ENCODE results near the gene SLC26A11. TPM values are rescaled to one million over a fixed set of nuclear protein-coding genes. Genes with fewer than 3 reads are reported as not detected.
"Not testable (repeated sequence)": the region's sequence is repeated elsewhere in the genome, so short reads cannot be mapped to it uniquely, and the experiment has no call there.

SLC26A11 gene
- total RNA-seq, 1 experiment from 2014 or later = 2.2 TPM

DNA sequence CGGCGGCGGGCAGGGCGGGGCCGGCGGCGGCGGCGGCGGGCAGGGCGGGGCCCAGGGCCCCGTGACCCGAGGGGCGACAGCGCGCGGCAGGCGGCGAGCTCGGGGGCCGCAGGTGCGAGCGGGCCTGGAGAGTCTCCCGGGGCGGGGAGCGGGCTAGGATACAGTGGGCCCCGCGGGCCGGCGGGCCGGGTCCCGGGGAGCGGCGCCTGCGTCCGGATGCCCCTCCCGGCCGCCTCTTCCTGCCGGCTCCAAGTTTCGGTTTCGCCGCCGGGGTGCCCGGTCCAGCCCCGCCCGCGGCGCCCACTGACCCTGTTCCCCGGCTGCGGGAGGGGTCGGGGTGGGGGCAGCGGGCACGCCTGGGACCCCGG, 40.5 kb downstream of the SLC26A11 start, which contains the start of gene RNF213:
RNF213 (plus strand) TSS at position 62 of the 368 bp plus-strand sequence. CDS start 2,830 bp downstream, outside the sequence.
- peak; percentile 43 for DNase-seq (ENCODE audit: low read depth)

DNA sequence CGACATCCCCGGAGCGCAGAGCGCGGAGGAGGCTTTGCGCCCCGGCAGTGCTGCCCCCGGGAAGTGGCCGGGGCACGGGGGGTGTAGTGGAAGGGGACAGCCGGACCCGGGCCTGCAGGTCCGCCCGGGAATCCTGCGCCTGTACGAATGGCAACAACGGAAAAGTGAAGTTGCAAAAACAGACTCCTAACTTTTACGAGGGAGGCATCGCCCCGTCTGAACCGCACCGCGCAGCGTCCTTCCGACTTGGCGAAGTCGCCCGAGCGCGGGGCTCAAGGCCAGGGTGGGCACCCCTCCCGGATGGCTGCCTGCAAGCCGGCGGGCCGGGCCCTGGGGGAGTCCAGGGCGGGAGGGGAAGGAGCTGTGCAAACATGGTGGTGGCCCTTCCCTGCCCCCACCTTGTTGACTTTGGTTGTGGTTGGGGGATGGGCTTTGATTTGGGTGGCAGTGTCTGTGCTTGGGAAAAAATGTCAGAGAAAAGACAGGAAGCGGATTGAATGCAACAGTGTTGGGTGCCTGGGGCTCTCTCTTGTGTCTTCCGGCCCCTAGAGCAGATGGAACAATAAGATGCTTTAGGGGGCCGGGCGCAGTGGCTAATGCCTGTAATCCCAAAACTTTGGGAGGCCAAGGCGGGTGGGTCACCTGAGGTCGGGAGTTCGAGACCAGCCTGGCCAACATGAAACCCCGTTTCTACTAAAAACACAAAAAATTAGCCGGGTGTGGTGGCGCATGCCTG, 41.1 kb downstream of the SLC26A11 start:
- peak; percentile 70 for DNase-seq (ENCODE audit: low read depth)

DNA sequence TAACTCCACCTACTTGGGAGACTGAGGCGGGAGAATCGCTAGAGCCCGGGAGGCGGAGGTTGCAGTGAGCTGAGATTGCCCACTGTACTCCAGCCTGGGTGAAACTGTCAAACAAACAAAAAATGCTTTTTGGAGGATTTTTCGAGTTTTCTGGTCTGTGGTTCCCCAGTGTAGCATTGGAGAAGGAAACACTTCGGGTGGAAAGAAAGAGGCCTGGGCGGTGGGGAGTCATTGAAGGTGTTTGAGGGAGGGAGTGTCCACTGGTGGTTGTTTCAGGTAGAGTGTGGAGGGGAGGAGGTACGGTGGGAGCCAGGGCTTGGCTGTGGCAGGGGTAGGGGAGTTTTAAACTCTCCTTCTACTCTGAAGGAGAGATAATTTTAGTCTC, 41.7 kb downstream of the SLC26A11 start:
- DNase-seq (ENCODE audit: low read depth) = no peak

DNA sequence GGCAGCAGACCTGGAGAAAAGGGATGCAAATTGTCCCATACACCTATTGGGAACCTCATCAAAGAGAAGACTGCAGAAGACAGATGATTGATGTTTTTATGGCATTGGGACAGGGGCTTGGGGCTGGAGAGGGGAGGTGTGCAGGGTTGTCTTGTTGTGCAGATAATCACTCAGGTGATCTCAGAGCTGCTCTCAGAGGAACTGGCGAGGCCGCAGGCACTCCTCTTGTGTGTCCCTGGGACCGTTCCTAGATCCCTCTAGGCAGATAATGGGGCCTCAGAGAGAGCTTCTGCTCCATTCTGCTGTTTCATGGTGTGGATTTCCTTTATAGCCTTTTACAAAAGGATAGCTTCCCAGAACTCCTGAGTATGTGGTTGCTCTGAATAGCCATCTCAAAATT, 42.1 kb downstream of the SLC26A11 start:
- no peak for DNase-seq (ENCODE audit: low read depth)

DNA sequence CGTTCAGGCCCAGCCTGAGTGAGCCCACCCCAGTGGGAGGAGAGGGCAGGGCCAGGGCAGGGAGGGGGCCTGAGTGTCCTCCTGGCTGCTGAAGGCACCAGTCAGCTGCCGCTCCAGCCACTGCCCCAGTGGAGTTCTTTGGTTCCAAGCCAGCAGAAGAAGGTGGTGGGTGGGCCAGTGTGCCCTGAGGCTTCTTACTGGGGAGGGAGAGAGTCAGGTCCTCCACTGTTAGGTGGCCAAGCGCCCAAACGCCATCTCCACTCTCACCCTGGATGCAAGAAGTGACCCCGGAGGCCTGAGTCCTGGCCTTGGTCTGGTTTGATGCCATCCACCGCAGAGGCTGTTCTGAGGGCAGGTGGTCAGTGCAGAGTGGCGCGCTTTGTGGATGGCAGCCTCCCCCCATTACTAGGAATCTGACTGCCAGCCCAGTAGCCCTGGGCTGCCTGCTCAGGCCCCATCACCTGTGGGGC, 42.6 kb downstream of the SLC26A11 start:
- DNase-seq (ENCODE audit: low read depth) = no peak

DNA sequence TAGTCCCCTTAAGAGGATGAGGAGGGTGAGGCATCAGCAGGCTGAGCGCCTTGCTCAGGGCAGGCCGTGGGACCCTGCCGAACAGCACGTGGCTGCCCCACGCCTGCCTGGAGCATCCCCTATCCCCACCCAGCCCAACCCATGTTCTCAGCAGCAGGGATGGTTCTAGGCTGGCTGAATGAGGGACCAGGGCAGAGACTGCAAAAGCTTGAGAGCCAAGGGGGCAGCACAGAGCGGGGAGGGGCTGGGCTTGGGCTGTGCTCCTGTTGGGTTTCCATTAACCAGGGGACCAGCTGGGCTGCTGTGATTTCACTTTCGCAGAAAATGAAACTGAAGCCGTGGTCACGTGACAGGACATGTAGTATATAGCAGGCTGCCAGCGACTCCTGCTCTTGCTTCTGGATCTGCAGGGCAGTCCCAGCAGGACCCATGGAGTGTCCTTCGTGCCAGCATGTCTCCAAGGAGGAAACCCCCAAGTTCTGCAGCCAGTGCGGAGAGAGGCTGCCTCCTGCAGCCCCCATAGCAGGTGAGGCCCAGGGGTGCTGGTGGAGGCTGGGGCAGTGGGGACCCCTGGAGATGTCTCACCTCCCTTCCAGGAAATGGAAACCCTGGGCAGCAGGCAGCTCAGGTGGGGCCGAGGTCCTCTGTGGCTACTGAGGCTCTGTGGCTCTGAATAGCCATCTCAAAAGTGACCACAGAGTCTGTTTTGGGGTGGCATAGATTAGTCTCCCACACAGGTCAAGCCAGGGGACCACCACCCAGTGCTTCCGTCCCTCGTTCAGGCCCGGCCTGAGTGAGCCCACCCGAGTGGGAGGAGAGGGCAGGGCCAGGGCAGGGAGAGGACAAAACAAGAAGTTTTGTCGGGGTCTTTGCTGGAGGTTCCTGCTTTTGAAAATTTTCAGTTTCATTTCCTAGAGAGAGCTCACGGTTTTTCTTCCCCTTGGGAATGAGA, 43.3 kb downstream of the SLC26A11 start:
- DNase-seq (ENCODE audit: low read depth) = peak; percentile 88

DNA sequence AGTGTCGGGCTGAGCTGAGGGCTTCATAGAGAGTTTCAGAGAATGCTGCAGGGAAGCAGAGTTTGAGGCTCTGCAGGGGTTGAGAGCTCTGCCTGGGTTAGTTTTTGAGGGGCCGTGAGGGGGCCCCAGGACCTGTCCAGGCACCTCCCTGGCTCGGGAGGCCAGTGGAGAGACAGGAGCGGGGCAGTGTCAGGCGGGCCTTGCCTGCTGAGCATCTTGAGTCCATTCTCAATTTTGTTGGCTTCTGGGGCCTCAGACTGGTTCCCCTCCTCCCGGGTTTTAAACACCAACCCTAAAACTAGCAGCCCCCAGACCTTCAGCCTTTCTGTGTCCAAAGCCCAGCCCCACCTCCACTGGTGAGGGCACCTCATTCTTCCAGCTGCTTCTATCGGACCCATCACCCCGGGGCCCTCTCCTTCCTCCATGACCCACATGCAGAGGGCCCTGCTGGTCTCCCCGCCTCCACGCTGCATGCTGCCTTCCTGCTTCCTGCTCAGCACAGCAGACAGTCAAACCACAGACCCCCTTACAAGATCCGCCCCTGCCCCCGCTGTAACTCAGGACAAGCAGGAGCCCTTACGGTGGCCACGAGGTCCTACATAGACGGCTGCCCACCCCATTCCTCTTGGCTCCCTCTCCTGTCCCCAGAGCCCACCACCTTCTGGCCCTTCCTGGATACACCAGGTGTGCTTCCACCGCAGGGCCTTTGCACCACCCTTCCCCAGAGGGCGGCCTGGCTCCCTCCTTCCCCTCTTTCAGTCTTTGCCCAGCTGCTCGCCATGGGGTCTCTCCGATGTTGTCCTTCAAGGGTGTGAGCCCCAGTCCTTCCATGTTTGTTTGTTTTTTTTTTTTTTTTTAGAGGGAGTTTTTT, 44.2 kb downstream of the SLC26A11 start:
- DNase-seq (ENCODE audit: low read depth) = no peak

DNA sequence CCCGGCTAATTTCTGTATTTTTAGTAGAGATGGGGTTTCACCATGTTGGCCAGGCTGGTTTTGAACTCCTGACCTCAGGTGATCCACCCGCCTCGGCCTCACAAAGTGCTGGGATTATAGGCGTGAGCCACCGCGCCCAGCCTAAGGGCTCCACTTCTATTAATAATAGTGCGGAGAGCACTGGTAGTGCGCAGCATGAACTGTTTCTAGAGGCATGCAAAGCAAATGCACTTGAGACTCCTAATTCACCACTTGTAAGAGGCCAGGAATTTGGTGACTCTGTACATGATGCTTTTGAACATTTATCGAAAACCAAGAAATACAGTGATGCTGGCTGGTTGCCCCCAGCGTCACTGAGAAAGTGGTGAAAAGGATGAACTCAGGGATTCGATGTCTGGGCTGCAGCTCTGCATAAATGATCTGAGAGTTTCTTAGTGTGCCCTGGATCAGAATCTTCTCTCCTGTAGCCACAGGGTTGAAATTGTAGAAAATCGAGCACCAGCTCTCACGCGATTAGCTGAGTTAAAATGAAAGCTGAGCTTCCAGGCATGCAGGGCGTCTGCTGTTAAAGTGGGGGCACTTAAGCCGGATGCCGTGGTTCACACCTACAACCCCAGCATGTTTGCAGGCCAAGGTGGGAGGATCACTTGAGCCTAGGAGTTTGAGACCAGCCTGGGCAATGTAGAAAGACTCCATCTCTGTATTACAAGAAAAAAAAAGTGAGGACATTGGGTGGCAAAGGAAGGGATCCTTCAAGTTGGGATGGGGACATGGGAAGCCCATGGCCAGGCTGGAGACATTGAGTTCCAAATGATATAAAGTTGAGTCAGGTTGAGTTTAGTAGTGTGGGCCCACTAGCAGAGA, 45.2 kb downstream of the SLC26A11 start:
- DNase-seq (ENCODE audit: low read depth) = no peak

DNA sequence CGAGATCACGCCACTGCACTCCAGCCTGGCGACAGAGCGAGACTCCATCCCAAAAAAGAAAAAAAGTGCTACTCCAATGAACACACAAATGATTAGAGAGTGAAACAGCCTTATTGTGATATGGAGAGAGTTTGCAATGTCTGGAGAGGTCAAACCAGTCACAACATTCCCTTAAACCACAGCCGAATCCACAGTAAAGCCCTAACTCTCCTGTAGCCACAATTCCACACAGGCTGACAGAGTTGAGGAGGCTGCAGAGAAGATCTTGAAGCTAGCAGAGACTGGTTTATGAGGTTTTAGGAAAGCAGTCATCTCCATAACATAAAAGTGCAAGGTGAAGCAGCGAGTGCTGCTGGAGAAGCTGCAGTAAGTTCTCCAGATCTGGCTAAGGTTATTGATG, 47.2 kb downstream of the SLC26A11 start:
- no peak for DNase-seq (ENCODE audit: low read depth)

DNA sequence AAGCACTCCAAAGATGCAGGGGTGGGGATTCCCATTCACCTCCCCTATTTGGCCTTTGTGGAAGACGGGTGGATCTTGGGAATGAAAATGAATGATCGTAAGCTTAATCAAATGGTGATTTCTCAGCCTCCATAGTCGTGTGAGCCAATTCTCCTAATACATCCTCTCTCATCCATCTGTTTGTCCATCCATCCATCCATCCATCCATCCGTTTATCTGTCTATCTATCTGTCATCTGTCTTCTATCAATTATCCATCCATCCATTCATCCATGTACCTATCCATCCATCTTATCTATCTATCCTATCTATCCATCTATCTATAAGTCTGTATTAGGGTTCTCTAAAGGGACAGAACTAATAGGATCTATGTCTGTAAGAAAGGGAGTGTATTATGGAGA, 48.2 kb downstream of the SLC26A11 start:
- DNase-seq (ENCODE audit: low read depth) = no peak

DNA sequence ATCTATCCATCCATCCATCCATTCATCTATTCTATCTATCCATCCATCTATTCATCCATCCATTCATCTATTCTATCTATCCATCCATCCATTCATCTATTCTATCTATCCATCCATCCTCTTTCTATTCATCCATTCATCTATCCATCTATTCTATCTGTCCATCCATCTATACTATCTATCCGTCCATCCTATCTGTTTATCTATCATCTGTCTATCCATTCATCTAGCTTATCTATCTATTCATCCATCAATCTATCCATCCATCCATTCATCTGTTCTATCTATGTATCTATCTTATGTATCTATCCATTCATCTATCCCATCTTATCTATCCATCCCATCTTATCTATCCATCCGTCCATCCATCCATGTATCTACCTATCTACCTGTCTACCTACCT, 49.2 kb downstream of the SLC26A11 start:
- no peak for DNase-seq (ENCODE audit: low read depth)

DNA sequence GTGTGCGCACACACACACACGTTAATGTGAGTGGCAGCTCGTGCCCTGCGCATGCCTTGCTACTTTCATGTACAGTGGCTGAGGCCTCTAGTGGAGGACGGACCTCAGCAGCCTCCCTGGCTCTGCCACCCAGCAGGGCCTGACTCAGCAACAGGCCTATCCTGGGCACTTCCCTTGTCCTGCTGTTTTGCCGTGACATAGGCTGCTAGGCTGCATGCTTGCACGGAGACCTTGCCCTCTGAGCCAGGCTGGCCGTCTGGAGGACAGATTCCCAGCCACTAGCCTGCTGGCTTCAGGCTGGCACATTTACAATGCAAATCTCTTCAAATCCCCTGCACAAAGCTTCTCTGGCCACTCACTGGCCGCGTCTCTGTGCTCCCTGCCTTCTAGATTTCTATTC, 49.9 kb downstream of the SLC26A11 start:
- no peak for DNase-seq (ENCODE audit: low read depth)

DNA sequence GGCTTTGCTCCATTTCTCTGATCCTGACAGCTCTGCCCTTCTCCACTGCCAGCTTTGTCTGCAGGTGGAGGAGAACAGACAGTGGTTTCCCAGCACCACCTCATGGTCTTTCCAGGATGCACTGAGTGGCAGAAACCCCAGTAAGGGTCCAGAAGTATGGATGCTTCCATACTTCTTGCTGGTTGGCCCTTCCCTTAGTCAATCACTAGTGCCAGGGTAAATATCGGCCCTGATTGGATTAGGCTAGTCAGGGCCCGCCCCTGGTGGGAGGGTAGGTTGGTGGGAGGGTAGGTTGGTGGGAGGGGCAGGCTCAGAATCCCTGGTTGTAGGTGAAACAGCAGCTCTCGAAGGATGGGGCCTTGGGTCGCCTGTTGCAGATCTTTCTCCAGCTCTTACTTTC, 50.6 kb downstream of the SLC26A11 start:
- peak; percentile 28 for DNase-seq (ENCODE audit: low read depth)

DNA sequence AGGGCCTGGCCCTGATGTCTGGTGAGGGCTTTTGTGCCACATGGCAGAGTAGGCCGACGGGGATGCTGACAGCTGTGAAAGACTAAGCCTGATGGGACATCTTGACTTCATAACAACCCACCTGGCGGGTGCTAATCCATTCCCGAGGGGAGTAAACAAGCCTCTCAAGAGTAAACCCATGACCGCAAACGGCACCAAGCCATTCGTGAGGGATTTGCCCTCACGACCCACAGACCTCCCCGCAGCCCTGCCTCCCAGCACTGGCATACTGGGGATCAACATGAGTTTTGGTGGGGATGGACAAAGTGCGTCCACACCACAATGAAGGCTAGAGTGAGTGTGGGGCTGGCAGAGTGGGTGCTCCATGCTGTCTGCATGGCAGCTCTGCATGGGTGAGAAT, 52.1 kb downstream of the SLC26A11 start:
- no peak for DNase-seq (ENCODE audit: low read depth)

DNA sequence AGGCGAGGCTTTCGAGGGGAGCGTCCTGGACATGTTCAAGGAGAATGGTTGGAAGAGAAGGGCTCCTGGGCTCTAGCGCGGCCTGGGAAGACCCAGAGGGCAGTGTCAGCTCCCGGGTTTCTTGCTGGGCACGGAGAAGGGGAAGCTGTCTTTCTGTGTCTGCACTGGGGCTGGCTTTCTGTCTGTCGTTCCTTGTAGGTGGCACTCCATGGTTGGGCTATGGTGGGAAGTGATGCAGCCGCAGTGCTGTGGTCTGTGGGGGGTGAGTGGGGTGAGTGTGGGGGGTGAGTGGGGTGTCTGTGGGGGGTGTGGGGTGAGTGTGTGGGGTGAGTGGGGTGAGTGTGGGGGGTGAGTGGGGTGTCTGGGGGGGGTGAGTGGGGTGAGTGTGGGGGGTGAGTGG, 54.1 kb downstream of the SLC26A11 start:
- no peak for DNase-seq (ENCODE audit: low read depth)

DNA sequence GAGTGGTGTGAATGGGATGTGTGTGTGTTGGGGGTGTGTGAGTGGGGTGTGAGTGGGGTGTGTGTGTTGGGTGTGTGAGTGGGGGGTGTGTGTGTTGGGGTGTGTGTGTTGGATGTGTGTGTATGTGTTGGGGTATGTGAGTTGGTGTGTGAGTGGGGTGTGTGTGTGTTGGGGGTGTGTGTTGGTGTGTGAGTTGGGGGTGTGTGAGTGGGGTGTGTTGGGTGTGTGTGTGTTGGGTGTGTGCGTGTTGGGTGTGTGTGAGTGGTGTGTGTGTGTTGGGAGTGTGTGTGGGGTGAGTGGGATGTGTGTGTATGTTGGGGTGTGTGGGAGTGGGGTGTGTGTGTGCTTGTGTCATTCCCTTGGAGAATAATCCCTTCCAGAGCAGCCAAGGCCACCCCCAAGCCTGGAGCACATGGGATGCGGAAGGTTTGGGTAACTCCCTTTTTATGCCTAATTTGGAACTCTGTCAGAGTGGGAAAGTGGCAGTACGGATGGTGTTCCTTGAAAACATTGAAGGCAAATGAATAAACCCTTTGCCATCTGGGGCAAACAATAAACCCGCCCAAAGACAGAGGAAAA, 54.7 kb downstream of the SLC26A11 start:
- DNase-seq (ENCODE audit: low read depth) = no peak

DNA sequence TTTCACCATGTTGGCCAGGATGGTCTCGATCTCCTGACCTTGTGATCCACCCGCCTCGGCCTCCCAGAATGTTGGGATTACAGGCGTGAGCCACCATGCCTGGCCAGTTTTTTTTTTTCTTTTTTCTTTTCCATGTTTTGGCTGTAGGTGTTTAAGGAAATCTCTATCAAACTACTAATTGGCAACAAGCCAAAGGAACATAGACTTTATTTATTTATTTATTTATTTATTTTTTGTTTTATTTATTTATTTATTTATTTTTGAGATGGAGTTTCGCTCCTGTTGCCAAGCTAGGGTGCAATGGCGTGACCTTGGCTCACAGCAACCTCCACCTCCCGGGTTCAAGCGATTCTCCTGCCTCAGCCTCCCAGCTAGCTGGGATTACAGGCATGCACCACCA, 55.6 kb downstream of the SLC26A11 start:
- not testable (repeated sequence) for DNase-seq (ENCODE audit: low read depth)

DNA sequence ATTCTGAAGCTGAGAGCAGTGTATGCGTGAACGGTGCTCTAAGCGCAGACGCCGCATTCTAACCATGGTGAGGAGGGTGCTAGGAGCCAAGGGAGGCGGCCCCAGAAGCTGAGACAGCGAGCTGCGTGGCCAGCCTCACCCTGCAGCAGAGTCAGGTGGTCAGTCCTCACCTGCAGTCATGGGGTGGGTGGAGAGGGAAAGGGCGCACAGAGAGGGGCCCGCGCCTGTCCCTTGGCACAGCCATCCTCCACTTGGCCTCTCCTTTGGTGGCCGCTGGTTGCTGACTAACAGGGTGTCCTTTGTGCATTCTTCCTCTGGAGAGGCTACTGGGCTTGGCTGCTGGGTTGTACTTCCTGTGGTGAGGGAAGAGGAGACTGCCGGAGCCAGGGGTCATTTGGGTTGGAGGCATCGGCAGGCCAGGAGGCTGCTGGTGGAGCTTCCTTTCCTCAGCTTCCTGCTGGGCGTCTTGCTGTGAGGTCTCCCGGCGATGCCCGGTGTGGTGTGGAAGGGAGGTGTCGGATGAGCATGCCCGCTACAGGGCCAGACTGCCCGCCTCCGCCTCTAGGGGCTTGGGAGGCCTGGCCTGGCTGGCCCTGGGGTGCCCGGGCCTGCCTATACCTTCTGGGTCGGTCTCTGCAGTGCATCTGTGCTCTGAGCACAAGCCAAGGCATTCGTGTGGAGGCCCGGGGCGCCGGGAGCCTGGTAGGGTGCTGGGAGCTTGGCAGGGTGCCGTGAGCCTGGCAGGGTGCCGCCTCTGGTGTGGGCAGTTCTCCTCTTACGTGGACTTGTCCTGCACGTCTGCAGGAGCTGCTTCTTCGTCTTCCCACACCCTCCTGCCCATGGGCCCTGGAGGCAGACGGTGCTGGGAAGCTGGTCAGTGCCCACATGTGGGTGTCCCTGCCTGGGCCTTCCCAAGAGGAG, 57.8 kb downstream of the SLC26A11 start:
- peak; percentile 44 for DNase-seq (ENCODE audit: low read depth)

DNA sequence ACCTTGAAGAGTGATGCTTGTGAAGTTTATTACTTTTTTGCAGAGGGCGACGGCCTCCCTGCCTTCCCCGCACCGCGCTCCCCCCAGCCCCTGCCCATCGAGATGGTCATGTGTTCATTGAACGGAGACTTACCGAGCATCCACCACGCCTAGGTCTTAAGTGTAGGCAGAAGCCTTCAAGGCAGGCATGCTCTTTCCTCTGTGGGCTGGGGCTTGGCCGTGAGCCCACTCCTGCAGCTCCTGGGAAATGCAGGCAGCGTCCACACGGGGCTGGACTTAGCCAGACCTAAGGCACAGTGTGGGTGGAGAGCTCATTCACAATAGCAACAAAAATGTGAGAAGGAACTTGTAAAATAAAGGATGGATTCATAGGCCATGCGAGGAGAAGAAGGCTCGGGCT, 59.7 kb downstream of the SLC26A11 start:
- peak; percentile 51 for DNase-seq (ENCODE audit: low read depth)
